GM19467 (cell line): ENCODE results near the gene SRBD1.
"Not testable (repeated sequence)": the region's sequence is repeated elsewhere in the genome, so short reads cannot be mapped to it uniquely, and the experiment has no call there.

ENCODE experiments used
- ATAC-seq: cut with Tn5 transposase; IDR thresholded peaks from one replicate; pipeline ENCODE4 v1.9.1; 2021; ENCODE audit warnings: mild to moderate bottlenecking, moderate library complexity; ENCODE audit not compliant: unreplicated experiment

The SRBD1 gene

GRCh38 chr2:45435316-45435715 is 175.8 kb downstream of the SRBD1 start:
- ATAC-seq: no peak

GRCh38 chr2:45433363-45433762 is 177.7 kb downstream of the SRBD1 start:
- no peak for ATAC-seq

DNA sequence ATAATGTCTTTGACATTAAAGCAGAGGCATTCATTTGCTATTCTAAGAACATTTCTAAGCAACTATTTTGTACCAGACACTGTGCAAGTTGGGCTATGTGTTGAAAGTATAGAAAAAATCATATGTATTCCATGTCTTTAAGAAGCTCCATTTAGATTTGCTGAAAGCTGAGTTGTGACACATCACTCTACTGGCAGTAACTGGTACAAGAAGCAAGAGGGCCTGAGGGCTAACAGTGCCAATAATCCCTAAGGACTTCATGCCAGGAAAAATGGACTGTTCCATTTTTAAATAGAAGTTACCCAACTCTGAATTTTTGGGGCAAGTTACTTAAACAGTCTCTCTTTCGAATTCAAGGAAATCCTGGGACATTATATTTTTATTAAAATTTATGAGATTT is 178.7 kb downstream of the SRBD1 start:
- no peak for ATAC-seq

DNA sequence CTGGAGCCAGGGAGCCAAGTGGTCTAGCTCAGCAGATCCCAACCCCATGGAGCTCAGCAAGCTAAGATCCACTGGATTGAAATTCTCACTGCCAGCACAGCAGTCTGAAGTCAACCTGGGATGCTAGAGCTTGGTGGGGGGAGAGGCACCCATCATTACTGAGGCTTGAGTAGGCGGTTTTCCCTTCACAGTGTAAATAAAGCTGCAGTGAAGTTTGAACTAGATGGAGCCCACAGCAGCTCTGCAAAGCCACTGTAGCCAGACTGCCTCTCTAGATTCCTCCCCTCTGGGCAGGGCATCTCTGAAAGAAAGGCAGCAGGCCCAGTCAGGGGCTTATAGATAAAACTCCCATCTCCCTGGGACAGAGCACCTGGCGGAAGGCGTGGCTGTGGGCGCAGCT is 185.0 kb downstream of the SRBD1 start:
- ATAC-seq: not testable (repeated sequence)

DNA sequence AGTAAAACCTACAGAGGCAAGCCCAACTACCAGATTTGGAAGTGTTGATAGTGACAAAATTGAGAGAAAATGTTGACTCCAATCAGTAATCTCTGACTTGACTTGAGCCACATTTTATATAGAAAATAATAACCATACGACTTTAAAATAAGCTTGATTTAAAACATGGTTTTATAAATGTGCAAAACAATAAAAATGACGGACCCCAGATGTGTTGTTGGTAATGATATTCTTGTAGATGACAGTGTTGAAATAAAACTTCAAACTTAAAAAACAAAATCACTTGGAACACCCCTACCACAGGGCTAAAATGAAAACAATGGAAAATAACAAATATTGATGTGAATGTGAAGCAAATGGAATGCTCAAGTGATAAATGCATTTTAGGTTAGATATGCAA is 188.1 kb downstream of the SRBD1 start:
- ATAC-seq: no peak

GRCh38 chr2:45418532-45418931 is 192.5 kb downstream of the SRBD1 start:
- no peak for ATAC-seq

DNA sequence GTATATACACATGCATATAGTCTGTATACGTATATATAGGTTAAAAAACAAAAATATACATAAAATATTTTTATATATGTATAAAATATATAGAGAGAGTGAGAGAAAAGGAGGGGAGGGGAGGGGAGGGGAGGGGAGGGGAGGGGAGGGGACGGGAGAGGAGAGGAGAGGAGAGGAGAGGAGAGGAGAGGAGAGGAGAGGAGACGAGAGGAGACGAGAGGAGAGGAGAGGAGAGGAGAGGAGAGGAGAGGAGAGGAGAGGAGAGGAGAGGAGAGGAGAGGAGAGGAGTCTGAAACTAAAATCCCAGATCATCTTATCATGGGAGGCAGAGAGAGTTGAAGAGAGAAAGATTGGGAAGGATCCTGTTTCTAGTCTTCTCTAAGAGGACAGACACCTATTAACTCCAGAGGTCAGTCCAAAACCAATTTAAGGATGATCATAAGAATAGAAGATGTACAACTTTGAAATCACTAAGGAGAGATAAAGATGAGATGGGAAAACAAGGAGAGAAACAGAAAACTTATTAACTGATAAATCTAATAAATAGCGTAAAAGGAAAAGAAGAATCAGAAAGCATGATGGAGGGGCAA is 195.4 kb downstream of the SRBD1 start:
- no peak for ATAC-seq

DNA sequence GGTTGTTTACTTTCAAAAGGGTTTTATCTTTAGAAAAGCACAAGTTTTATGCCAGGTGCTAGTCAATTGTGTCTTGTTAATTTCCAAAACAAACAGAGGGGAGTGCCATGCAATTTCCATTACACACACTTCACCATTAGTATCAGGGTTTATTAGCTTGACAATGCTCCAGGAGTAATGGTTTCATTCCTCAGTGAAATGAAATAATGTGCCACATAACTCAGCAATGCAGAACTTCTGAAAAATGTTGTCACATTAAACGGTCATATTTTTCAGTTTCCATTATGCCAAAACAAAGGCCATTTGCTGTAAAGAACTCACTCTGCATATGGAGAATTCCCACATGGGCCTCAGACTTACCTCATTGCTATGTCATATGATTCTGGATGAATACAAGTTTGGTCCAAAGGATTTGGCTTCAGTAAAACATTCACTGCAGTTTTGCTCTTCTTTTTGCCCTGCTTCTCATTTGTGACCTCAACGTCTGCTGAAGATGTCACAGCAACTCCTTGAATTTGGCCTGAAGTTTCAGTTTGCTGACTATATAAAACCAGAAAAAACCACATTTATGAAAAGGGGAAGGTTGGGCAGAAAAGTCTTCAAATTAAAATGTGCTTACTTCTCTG is 198.2 kb downstream of the SRBD1 start:
- ATAC-seq: no peak

GRCh38 chr2:45409677-45410076 is 201.4 kb downstream of the SRBD1 start:
- ATAC-seq: no peak

DNA sequence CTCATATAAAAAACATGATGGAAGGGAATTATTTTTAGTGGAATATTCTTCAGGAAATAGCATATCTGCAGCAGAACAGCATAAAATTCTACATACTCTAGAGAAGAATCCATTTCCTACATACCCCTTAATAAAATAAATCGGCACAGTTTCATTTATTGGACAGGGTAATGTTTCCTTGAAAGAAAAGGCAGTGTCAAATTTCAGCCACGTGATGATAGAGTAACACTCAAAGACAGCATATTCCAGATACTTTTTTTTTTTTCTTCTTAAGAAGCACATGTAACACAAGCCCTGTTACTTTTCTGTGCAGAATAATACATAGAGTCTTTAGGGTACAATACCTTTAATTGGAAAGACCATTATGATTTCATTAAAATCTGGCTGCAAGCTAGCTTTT is 204.4 kb downstream of the SRBD1 start:
- ATAC-seq: no peak

DNA sequence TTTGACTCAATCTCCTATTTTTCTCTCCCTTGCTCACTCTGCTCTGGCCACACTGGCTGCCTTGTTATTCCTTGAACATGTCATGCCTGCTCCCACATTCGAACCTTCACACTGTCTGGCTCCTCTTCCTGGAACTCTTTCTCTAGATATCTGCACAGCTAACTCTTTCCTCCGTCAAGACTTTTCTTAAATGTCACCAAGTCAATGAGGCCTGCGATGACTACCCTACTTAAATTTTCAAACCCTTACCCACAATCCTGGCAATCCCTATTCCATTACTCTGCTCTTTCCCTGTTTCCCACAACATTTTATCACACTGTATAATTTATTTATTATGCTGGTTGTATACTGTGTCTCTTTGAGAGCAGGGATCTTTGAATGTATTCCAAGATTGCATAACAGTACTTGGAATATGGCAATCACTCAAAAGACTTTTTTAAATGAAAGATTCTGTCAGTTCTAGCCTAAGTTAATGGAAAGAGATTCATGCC is 206.2 kb downstream of the SRBD1 start:
- no peak for ATAC-seq

GRCh38 chr2:45403036-45403435 is 208.0 kb downstream of the SRBD1 start:
- ATAC-seq: no peak

DNA sequence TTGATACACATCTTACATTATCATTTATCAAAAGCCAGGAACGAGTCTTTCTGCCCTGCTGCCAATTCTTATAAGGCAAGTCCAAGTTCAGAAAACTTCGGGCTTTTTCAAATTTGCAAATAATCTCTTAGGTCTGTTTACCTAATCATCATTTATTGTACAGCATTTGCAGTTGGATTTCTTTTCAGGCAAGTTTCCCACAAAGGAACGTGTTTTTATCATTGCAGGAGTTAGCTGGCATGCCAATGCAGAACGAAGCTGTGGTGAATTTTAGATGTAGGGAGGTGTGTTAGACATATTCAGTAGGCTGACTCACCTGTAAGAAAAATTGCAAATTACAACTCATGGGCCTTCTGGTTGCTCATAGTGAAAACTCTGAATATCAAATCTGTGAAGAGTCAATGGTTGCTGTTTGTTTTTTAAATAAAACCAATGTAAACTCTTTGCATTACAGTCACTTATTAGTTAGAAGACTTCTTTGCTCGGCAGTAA is 209.6 kb downstream of the SRBD1 start:
- ATAC-seq: no peak

- ATAC-seq: no peak
Observed at GRCh38 chr2:45399040-45399784, 211.9 kb downstream of the SRBD1 start.

- no peak for ATAC-seq
Observed at GRCh38 chr2:45397292-45397691, 213.8 kb downstream of the SRBD1 start.

DNA sequence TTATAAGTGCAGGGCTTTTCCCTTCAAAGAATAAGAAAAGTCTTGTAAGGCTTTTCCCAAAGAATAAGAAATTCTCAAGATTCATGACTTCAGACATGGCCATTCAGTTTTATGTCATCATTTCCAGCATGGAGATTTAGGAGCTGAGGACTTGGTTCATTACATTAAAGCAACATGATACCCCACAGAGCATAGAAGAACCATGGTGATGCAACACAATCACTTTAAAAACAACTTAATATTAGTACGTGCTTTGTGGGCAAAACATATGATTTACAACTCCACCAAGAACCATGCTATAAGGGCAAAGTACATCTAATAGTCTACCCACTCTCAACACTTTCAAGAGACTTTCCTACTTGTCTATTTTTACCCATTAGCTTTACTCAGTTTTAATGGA is 214.4 kb downstream of the SRBD1 start:
- ATAC-seq: no peak

DNA sequence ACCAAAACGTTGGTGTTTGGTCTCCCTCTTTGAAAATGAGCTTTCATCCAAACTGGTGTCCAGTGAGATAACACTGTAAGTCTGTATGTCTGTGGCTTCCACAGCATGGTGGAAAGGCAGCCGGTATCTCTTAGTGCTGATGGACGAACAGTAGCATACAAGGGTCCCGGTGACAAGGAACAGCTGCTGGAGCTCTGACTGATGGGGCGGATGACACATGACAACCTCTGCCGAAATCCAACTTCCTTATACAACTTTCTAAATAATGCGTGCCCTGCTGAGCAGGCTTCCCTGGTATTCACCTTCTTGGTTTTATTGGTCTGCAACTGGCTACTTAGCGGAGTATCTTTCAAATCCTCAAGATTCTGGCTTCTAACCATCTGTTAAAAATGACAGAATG is 216.2 kb downstream of the SRBD1 start:
- ATAC-seq: no peak

DNA sequence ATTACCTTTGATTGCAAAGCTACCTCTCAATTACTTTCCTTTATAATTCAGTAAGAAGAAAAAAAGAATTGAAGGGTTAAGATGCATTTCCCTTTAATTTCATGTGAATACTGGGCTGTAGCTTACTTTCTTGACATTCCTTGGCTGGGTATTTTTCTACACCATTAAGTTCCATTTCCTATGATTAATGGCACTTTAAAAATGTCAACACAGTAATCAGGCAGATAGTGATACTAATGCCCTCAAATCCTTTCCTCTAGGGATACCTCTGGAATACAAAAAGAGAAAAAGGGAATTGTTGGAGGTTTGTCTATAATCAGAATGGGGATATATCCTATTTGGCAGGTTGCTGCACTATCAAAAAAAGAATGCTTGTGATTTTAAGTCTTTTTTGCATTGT is 216.9 kb downstream of the SRBD1 start:
- no peak for ATAC-seq

DNA sequence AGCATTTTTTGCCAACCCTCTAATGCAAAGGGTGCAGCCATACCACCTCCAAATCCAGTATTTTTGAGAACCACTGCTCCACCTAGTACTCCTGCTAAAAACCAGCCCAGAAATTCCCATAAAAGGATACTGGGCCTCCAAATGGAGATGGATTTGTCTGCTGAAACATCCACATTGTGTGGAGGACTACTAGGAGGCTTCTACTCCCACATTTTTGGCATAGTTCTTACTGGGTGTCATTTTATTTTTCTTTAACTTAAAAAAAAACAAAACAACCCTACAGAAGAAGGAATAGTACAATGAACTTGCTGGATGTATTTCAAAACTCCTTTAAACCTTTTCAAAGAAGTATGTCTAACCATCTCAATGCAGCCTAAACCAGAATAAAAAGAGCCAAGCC is 219.2 kb downstream of the SRBD1 start:
- ATAC-seq: no peak

- ATAC-seq: no peak
Observed at GRCh38 chr2:45390861-45391260, 220.2 kb downstream of the SRBD1 start.

DNA sequence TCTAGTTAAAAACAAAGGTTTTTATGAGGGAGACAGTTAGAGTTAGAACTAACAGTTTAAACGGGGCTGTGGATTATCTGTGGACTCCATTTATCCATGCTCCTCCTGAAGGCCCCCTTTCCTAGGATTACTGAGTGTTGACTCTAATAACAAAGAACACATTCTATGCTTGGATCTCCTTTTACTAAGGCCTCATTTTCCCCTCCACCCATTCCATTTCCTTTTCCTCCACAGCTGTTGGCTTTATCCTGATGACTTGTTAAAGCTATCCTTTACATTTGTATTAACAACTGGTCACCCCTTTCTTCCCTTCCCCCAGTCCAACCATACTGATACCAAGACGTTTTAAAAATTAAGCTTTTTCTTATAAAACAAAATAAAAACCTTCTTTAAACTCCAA is 220.6 kb downstream of the SRBD1 start:
- no peak for ATAC-seq

GRCh38 chr2:45388541-45389100 is 222.4 kb downstream of the SRBD1 start:
- ATAC-seq: no peak
